Stomach (tissue), 9 donors: ENCODE measurements around the gene SOWAHA. TPM values are rescaled to one million over a fixed set of nuclear protein-coding genes. Genes with fewer than 3 reads are reported as not detected.

Experiments
- DNase-seq, 2 donors: peaks; one replicate each; pipeline versions ENCODE4 v3.0.0 to v3.0.0-alpha.2; 2013 to 2019
- H3K27ac ChIP-seq, 5 donors: fragments of 200-600 bp in 4 of 5; sonication (generic) in 4 of 5; one replicate each; pipeline ENCODE4 v1.5.1; 2013 to 2019; ENCODE audit warnings: mild to moderate bottlenecking in 1 of 5, moderate library complexity in 1 of 5
- H3K27me3 ChIP-seq, 3 donors: fragments of 200-600 bp; sonication (generic); one replicate each; pipeline ENCODE4 v1.5.1; 2017 to 2019; ENCODE audit warnings: mixed run types in 1 of 3
- H3K36me3 ChIP-seq, 4 donors: fragments of 200-600 bp; sonication (generic); 1 replicate in 3 of 4; 2 replicates in 1 of 4; pipeline ENCODE4 v1.5.1; 2016 to 2019
- H3K4me1 ChIP-seq, 4 donors: fragments of 200-600 bp; sonication (generic); one replicate each; pipeline ENCODE4 v1.5.1; 2016 to 2019
- H3K4me3 ChIP-seq, 4 donors: fragments of 200-600 bp; sonication (generic) in 3 of 4; one replicate each; pipeline ENCODE4 v1.5.1; 2016 to 2019; ENCODE audit warnings: mild to moderate bottlenecking in 1 of 4
- H3K9me3 ChIP-seq, 4 donors: fragments of 200-600 bp; sonication (generic); one replicate each; pipeline ENCODE4 v1.5.1; 2016 to 2019
- EP300 ChIP-seq: sonication (generic); formaldehyde crosslinking; IDR thresholded peaks from one replicate; pipeline ENCODE4 v1.6.1; 2017; ENCODE audit warnings: antibody characterized with exemption
- POLR2A ChIP-seq, 4 donors: fragments of 450-650 bp; IDR thresholded peaks; one replicate each; pipeline ENCODE4 v1.6.1; 2016; ENCODE audit warnings: antibody characterized with exemption in 4 of 4, control low read depth in 2 of 4, mild to moderate bottlenecking in 1 of 4, moderate library complexity in 1 of 4
- POLR2AphosphoS5 ChIP-seq, 3 donors: sonication (generic); formaldehyde crosslinking; IDR thresholded peaks; one replicate each; pipeline ENCODE4 v1.6.1; 2016; ENCODE audit warnings: antibody characterized with exemption in 3 of 3
- WGBS, 5 donors: extraction: QIAGEN DNeasy Blood & Tissue Kit in 3 of 5; methylation state at CpG; one replicate each; pipeline versions ENCODE4 v1.1.5 to v1.1.7; 2013 to 2018; 5-methylcytosine and 5-hydroxymethylcytosine counted together
- intact Hi-C: fragments of 100-400 bp; cut with DNase I; formaldehyde crosslinking; loops from one replicate; pipeline ENCODE4 v1.15.1; 2023; ENCODE audit warnings: low total_unique reads
- polyA plus RNA-seq, 3 donors: library from polyadenylated mRNA; stranded (reverse); fragments of 200-250 nt; gene quantifications; one replicate each; pipeline ENCODE4 v1.2.3, GENCODE V29; 2013
- total RNA-seq, 5 donors: library from RNA; depleted of rRNA; stranded (reverse); fragments of >200 nt; gene quantifications; one replicate each; pipeline versions ENCODE4 v1.1.0 to v1.2.3, GENCODE V29; 2014 to 2016
- TF ChIP-seq, protein P1 (sequence below), 7 experiments: fragments of 450-650 bp in 4 of 7; fragments of 200-600 bp in 3 of 7; sonication (generic) in 3 of 7; IDR thresholded peaks; one replicate each; pipeline ENCODE4 v1.5.1; 2016 to 2019; ENCODE audit warnings: antibody characterized with exemption in 7 of 7, control low read depth in 2 of 7, mild to moderate bottlenecking in 1 of 7
- donor health status: healthy with polysubstance abuse.
- donor health status: Bipolar disorder and iron deficiency.
- donor health status: healthy.

The SOWAHA gene
- total and polyA plus RNA-seq, 8 donors = 2.4 to 91.8 (median 6.8) TPM; not detected in 1

DNA sequence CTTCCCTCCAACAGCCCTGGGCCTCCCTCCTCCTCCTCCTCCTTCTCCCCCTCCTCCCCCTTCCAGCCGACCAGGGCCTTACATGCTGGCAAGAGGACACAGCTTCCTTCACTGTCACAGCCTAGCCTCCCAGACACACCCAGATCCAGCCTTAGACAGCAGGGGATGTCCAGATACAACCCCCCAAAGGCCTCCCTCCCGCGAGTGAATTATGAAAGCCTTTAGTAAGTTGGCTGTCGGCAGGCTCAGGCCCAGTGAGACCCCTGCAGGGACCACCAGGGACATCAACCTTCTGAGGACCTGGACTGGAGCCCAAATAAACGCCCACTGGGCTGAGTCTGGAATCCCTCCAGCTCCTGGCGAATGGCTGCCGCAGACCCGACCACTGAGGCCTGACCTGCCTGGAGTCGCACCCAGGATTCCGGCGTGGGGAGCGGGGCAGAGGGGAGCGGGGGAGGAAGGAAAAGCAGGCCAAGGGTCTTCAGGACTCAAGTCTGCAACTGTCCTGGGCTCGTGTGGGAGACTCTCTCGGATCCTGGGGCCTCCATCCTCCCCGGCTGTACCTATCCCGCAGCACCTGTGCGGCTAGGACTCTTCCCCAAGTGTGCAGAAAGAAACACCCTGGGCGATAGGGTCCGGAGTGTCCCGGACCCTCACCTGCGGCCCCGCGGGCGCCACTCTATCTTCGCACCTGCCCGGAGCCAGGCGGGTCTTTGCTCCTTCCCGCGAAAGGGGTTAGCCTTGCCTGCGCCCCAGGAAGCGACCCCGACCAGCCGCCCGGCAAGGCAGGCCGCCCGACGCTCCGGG lies 36.8 kb upstream of the SOWAHA start:
- TF ChIP-seq POLR2A (IDR thresholded peaks at IDR 0.05) (no peak), EP300 (no peak), POLR2AphosphoS5 (IDR thresholded peaks at IDR 0.05) (no peak)
- TF ChIP-seq, protein P1, sequence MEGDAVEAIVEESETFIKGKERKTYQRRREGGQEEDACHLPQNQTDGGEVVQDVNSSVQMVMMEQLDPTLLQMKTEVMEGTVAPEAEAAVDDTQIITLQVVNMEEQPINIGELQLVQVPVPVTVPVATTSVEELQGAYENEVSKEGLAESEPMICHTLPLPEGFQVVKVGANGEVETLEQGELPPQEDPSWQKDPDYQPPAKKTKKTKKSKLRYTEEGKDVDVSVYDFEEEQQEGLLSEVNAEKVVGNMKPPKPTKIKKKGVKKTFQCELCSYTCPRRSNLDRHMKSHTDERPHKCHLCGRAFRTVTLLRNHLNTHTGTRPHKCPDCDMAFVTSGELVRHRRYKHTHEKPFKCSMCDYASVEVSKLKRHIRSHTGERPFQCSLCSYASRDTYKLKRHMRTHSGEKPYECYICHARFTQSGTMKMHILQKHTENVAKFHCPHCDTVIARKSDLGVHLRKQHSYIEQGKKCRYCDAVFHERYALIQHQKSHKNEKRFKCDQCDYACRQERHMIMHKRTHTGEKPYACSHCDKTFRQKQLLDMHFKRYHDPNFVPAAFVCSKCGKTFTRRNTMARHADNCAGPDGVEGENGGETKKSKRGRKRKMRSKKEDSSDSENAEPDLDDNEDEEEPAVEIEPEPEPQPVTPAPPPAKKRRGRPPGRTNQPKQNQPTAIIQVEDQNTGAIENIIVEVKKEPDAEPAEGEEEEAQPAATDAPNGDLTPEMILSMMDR (IDR thresholded peaks at IDR 0.05) = no peak
- peaks cover 16 to 67% (median 48%) of the 10 kb centered on the region in 4 donors for H3K4me1 ChIP-seq
- intact Hi-C loops = no loop called here

DNA sequence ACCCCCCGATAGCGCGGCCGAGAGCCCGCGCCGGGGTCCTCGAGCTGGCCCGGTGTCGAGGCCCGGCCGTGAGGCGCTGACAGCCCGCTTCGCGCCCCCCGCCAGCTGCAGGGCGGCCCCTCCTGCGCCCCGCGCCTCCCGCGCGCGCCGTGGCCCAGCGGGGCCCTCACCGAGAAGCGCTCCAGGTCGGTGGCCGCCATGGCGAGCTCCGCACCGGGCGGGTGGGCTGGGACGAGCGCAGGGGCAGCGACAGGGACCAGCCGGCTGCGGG lies 36.2 kb upstream of the SOWAHA start:
- intact Hi-C loops = no loop called here
- H3K27me3 ChIP-seq = no peaks in the 10 kb centered on the region
- H3K4me3 ChIP-seq = peak overlapping the region; percentile 79 to 88 (median 82)
- peaks cover 13 to 61% (median 45%) of the 10 kb centered on the region in 4 donors for H3K4me1 ChIP-seq
- no peaks in the 10 kb centered on the region for H3K9me3 ChIP-seq
- H3K36me3 ChIP-seq = no peaks in the 10 kb centered on the region
- 0 to 2% (median 1%) methylated on average over 22 to 40 of the region's 40 CpGs; no CpG with 5 or more reads in 1 of the 5 donors for WGBS, 5 donors
- no peak for DNase-seq
- H3K27ac ChIP-seq = peak overlapping the region; percentile 81 to 88 (median 86)
- TF ChIP-seq POLR2AphosphoS5 (IDR thresholded peaks at IDR 0.05) = no peak

More for the DNA sequence above, 36.8 kb upstream of the SOWAHA start:
- H3K36me3 ChIP-seq = no peaks in the 10 kb centered on the region
- peak overlapping the region; percentile 79 to 88 (median 82) for H3K4me3 ChIP-seq
- H3K27me3 ChIP-seq = no peaks in the 10 kb centered on the region
- no peaks in the 10 kb centered on the region for H3K9me3 ChIP-seq
- H3K27ac ChIP-seq = peak overlapping the region; percentile 81 to 88 (median 86)
- WGBS, 5 donors = 4 to 7% (median 6%) methylated on average over 24 to 39 of the region's 39 CpGs
- peak in 1 of 2 donors; percentile 75 for DNase-seq

DNA sequence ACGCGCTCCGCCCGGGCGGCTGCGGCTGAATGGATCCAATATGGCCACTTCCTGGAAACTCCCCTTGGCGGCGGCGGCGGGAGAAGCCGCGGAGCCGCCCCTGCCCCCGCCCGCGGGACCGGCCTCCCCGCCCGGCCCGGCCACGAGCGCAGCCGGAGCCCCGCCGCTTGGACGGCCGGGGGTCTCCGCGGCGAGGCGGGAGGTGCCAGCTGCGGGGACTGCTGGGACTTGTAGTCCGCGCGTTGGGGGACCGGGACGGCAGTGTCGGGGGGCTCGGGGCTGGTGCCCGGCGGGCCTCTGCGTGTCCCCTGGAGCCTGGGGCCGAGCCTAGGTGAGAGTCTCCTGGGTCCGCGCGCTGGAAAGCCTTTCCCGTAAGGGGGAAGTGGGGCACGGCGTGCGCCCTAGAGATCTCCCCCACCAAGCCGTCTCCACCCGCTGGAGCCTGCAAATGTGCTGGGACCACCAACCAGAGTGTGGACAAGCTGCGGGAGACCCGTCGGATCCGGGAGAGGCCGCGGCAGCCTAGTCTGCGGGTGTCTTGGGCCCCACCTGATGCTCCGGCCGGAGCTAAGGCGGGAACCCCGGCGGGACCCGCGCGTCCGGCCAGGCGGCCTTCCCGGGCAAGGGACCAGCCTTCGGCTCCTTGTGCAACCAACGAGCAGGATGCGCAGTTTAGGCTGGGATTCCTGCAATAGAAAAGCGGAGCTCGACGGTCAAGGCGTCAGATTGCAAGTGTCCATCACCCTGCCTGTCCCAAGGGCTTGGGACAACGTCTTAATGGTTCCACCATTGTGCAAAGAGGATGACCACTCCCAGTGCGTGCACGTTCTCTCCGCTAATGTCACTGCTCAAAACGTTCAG lies 35.7 kb upstream of the SOWAHA start, which contains the start of gene SEPTIN8:
TSS of gene SEPTIN8 (minus strand) at position 31 of the 861 bp plus-strand sequence. CDS start 102 bp downstream, outside the sequence.
- peak; percentile 55 to 87 for DNase-seq
- H3K36me3 ChIP-seq = no peaks in the 10 kb centered on the region
- intact Hi-C loops = no loop called here
- H3K27me3 ChIP-seq = no peaks in the 10 kb centered on the region
- peak within 1 kb of the TSS; percentile 79 to 88 (median 82) for H3K4me3 ChIP-seq
- peaks cover 11 to 55% (median 42%) of the 10 kb centered on the region in 4 donors for H3K4me1 ChIP-seq
- no peaks in the 10 kb centered on the region for H3K9me3 ChIP-seq
- TF ChIP-seq POLR2AphosphoS5 (IDR thresholded peaks at IDR 0.05) (peak in 2 of 3 donors; percentile 8 to 22), POLR2A (IDR thresholded peaks at IDR 0.05) (no peak)
- H3K27ac ChIP-seq = peak within 1 kb of the TSS; percentile 81 to 88 (median 86)
- 0 to 2% (median 1%) methylated on average over 9 to 82 of the region's 82 CpGs for WGBS, 5 donors

DNA sequence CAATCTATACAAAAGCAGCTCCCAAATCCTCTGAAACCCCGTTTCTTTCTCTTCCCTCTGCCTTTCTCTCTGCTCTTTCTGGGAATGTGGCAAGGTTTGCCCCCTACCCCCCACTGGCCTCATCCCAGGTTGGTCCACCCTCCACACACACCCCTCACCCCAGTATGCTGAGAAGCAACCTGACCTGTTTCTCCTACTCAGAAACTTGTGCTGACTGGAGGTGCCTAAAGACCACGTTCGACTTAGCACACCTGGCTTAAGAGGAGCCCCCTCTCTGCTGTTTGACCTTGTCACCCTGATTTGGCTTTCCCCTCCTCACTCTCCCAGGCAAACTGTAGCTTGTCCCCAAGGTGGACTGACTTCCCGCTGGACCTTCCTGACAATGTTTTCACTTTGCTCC lies 35.0 kb upstream of the SOWAHA start:
- peaks cover 11 to 49% (median 37%) of the 10 kb centered on the region in 4 donors for H3K4me1 ChIP-seq
- 46 to 65% (median 48%) methylated on average over 4 of the region's 4 CpGs for WGBS, 5 donors
- H3K36me3 ChIP-seq = no peaks in the 10 kb centered on the region
- peak overlapping the region; percentile 79 to 88 (median 82) for H3K4me3 ChIP-seq
- DNase-seq = no peak
- intact Hi-C loops = no loop called here
- H3K27ac ChIP-seq = peak overlapping the region in 4 of 5 donors; percentile 81 to 88 (median 87)
- TF ChIP-seq, protein P1 (IDR thresholded peaks at IDR 0.05) = no peak
- no peak for TF ChIP-seq EP300
- no peak for TF ChIP-seq POLR2AphosphoS5 (IDR thresholded peaks at IDR 0.05)
- TF ChIP-seq POLR2A (IDR thresholded peaks at IDR 0.05) = no peak
- H3K9me3 ChIP-seq = no peaks in the 10 kb centered on the region
- H3K27me3 ChIP-seq = no peaks in the 10 kb centered on the region

DNA sequence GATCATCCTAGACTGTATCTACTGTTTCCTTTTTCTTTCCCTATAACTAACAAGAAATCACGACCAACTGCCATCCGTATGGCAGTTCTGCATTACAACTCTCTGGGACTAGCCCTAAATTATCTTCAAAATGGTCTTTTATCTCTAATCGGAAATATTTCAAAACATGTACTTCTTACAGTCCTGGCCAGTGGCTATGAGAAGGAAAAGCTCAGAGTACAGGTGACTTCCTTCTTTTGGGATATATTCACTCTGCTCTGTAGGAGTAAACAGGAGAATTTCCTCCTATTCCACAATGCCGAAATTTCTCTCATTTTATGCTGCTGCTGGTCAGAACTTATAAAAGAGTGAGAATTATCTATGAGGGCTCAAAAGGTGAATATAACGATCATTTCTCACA lies 34.2 kb upstream of the SOWAHA start:
- WGBS, 5 donors = 43 to 65% (median 46%) methylated on average over 5 of the region's 5 CpGs
- no peak for TF ChIP-seq EP300
- TF ChIP-seq, protein P1 (IDR thresholded peaks at IDR 0.05) = no peak
- no peak for TF ChIP-seq POLR2AphosphoS5 (IDR thresholded peaks at IDR 0.05)
- no peak for TF ChIP-seq POLR2A (IDR thresholded peaks at IDR 0.05)
- Histone ChIP-seq H3K27ac (peak overlapping the region in 1 of 5 donors; percentile 86), H3K27me3 (no peaks in the 10 kb centered on the region), H3K4me3 (no peak overlapping the region), H3K4me1 (peaks cover 11 to 41% (median 35%) of the 10 kb centered on the region in 4 donors), H3K36me3 (no peaks in the 10 kb centered on the region), H3K9me3 (no peaks in the 10 kb centered on the region)
- no peak for DNase-seq
- intact Hi-C loops = no loop called here
